Activated CD8-positive, alpha-beta memory T cell treated with anti-CD3 and anti-CD28 coated beads, Interleukin-2, amount 50 U/mL, for 4 hours (primary cell): ENCODE results near the gene DAAM2.

ENCODE experiments used
- DNase-seq: peaks from one replicate; pipeline ENCODE4 v3.0.0-alpha.2; 2020

DAAM2 gene

DNA sequence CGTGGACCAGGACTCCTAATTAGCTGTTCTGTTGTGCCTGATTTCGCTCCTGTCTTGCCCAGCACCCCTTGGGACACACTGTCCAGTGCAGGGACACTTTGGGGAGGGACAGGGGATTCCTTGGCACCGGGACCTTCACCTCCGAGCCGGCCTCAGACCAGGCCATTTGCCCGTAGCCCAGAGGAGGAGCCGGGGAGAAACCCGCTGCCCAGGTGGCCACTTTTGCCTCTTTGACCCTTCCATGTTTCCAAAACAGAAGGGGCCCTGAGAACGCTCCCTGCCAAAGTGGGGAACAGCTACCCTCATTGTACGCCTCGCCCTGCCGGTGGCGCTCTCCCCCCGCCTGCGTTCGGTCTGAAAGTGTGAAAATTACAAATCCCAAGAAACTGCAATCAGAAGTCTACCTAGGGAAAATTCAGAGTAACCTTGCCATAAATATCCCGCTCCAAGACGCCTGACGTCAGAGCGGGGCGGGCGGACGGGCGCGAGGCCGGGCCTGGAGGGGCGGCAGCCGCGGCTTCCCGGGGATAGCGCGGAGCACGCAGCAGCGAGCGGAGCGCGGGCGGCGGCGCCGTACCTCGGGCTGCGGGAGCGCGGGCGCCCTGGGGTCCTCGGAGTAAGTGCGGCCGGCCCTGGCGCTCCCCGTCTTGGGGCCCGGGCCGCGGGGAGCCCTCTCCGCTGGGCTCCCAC lies at the start of gene DAAM2:
TSS of gene DAAM2 (plus strand) at position 527 of the 690 bp plus-strand sequence. CDS start 63,927 bp downstream, outside the sequence.
- no peak for DNase-seq

DNA sequence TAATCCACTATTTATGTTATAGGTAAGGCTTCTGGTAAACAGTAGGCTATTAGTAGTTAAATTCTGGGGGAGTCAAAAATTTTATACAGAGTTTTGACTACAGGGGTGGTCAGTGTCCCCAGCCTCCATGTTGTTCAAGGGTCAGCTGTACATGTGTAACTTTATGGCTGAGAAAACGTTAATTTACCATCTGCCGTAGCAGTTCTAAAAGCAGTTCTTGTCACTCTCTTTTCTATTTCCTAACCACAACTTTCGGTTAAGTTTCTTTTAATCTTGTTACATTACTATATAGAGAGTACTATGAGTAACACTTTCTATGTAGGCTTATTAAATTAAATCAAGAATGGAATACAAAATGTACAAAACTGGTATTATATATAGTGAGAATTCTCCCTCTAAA lies 45.4 kb upstream of the DAAM2 start:
- no peak for DNase-seq

DNA sequence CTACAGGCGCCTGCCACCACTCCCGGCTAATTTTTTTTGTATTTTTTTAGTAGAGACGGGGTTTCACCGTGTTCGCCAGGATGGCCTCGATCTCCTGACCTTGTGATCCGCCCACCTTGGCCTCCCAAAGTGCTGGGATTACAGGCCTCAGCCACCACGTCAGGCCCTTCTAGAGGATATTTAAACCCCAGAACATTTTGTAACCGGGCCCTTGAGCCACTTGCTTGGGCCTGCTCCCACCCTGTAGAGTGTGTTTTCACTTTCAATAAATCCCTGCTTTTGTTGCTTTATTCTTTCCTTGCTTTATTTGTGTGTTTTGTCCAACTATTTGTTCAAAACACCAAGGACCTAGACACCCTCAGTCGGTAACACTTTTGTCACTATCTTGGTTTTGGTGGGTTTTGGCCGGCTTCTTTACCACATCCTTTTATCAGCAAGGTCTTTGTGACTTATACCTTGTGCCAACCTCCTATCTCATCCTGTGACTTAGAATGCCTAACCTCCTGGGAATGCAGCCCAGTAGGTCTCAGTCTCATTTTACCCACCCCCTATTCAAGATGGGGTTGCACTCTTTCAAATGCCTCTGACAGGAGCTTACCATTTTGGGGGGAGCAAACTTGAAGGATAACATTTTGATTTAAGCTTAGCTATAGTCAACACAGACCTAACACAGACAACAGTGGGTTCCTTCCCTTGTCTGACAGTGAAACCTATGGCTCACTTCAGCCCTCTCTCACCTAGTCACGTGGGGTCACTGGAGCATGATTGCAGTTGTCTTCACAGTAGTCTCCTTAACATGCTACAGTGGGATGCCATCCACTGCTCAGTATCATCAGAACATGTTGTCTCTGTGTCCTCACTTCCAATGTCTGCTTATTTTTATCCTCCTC lies 39.1 kb upstream of the DAAM2 start:
- no peak for DNase-seq

DNA sequence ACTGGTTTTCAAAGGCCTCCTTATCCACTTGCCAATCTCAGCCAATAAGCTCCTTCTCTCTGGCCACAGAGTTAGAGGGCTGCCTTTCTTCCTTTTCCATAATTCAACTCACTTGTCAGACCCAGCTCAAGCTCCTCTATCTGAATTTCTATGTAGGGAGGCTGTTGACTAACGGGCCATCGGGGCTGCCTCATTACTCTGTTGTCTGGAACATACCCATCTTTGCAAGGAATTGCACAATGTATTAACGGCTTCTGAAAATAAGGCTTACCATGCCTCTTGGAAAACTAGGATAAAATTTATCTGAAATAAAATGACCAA lies 38.5 kb upstream of the DAAM2 start:
- no peak for DNase-seq

DNA sequence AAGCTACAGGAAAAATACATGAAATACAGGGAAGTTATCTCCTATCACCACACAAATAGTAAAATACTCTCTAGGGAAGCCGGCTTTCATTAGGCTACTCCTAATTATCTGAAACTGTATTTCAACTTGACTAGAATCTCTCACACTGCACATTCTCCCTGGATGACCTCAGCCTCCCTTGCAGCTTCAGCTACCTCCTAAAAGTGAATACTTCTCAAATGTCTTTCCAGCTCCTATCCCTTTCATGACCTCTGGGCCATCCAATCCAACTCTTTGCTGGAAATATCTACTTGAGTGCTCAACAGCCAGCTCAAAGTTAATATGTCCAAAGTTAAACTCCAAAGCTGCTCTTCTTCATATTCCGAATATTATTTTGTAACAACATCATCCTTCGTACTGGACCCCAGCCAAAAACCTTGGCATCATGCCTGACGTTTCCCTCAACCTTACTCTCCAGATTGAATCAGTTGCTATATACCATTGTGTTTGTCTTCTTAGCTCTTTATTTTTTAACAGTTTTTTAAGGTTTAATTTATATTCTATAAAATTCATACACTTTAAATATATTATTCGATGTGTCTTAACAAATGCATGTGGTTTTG lies 37.6 kb upstream of the DAAM2 start:
- DNase-seq, result no peak

DNA sequence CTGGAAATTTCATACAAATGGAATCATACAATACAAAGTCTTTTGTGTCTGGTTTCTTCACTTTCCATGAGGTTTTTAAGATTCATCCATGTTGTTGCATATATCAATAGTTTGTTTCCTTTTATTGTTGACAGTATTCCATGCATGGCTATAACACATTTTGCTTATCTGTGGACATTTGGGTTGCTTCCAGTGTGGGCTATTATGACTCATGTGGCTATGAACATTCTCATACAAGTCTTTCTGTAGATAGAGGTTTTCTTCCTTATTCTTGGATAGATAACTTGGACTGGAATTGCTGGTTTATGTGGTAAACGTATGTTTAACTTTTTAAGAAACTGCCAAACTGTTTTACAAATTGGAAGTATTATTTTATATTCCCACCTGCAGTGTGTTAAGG lies 36.9 kb upstream of the DAAM2 start:
- DNase-seq, result no peak

DNA sequence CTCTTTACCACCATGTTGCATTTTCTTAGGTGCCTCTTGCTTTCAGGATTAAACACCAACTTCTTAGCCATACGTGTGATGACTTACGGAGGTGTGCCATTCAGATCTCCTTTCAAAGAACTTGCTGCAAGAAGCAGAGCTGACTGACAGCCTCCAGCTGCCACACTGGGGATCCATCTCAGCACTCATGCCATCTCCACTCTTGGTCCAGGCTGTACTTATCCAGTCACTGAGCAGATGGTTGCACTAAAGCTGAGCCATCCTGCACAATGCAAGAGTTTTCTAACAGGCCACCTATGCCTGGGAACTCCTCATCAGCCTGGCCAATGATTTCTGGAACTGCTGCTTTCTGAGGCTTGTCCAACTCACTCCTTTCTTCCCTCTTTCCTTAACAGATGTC lies 35.6 kb upstream of the DAAM2 start:
- DNase-seq, result no peak

DNA sequence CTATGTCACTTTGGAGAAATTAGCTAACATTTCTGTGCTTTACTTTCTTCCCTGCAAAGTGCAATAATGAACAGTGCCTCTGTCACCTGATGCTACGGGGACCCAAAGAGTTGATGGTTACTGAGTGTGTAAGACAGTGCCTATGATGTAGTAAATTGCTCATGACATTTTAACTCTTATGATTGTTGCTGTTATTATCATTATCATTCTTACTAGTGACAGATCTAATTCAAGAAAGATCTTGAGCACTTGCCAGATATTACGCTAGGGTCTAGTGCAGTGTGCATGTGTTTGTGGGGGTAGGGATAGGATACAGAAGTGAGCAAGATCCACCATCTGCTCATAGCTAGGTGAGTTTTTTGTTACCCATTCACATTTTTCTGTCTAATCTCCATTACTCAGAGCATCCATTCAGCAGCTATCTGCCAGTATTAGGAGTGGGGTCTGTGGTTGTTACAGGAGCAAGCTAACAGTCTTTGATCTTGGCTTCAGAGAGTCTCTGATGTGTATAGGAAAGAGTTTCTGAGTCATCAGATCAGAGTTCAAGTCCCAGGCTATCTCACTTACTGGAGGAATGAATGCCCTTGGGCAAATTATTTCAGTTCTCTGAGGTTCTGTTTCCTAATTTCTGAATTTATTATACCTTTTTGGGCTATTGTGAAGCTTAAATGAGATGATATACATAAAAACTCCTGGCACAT lies 33.1 kb upstream of the DAAM2 start:
- no peak for DNase-seq

DNA sequence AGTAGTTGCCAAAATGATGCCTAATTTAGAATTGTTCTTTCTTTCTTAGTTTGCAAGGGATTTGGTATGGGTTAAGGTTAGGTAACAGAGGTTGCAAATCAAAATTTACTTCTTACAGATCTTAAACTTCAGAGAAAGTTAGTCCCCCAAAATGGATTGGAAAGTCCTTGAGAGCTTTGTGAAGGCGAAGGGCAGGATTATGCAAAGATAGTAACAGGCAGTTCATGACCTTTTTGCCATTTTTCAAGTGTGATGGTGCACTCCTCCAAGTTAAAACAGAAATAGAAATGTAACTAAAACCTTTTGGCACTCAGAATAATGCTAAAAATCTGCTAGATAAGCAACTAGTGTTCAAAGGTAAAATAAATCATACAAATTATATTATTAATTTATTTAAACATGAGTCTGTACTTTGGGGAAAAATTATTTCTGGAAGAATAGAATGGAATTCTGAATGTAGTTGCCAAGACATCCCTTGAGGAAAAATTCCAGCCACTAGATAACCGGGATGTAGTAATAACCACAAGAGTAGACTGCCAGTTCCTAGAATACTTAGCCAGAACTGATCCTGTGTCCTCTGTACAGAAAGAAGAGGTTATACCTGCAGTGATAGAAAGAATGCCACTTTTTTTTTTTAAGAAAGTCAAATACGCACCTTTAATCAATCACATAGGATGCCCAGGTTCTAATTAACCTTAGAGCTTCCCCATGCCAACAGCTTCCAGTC lies 31.8 kb upstream of the DAAM2 start:
- no peak for DNase-seq

DNA sequence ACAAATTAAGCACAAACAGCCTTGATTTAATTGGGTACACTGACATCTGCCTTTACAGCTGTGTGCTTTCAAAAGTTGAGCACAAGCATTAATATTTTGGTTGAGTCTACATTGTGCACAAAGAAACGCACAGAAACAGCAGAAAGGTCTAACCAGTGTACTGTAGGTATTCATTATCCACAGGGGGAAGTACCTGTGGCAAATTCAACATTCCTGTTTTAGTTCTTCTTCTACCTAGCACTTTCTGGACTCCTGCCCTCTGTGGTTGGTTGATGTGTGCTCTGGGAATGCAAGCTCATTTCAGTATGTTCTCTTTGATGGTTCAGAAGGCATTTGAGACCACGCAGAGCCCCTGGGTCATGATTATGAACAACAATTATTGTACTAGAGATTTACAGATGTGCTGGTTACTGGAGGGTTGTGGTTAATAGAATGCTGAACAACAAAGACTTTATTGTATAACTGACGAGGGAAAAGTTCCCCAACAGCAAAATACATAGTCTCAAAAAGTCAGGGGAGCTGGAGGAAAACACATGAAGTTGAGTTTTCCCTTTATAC lies 26.6 kb upstream of the DAAM2 start:
- DNase-seq, result no peak

DNA sequence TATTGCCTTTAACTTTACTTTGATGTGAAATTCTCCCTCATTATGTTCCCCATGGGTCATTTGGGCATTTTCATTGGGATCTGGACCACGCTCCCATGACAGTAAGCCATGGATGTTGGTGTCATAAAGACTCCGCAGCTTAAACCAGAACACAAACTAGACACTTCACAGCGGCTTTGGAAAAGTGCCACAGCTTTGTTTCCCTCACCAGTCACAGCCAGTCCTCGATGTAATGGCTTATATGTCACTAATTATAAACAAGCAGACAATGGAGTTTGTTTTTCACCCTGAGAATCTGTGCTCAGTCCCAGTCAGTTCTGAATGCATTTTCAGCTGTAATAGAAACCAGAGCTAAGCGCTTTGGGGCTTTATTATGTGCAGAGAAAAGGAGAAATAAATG lies 23.2 kb upstream of the DAAM2 start:
- no peak for DNase-seq

DNA sequence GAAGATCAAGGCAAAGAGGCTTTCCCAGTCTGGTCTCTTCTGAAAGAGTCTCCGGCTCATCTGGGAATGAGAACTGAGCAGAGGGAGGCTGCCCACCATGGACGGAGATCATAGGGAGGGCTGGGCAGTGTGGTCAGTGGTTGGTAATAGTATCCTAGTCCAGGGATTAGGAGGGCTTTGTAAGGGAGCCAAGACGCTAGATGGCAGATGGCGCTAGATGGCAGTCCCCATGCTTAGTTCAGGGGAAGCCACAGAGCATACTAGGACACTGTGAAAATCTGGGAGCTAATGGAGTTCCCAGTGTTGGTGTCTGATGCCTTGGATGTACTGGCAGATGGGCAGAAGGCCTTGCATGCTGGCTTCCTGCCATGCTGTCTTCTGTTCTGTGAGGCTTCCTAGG lies 21.7 kb upstream of the DAAM2 start:
- no peak for DNase-seq

DNA sequence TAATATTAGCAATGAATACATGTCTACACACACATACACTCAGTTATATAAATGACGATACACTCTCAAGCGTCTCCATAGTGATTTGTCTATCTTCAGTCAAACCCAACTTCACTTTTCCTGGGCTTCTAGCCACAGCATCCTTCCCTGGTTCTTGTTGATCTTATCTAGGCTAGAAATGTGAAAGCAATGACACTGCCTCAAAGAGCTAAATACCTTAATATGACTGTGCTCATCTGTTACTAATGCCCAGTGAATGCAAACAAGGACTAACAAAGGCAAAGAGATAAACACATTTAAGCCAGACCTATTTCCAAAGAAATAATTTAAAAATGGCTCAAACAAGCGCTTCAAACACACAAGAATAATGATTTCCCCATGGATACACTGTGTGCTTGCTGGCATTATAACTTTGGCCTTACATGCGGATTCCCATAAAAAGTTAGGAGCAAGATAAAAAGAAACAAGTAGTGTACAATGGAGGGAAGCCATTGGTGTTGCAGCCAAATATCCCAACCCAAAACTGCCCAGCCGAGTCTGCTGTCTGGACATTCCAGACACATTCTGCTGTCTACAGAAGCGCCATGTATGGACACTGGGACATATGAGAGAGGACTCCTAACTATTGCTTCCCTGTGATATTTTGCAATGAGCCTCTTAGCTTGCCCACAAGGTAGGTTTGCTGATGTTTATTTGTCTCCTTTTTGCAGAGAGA lies 19.5 kb upstream of the DAAM2 start:
- no peak for DNase-seq

DNA sequence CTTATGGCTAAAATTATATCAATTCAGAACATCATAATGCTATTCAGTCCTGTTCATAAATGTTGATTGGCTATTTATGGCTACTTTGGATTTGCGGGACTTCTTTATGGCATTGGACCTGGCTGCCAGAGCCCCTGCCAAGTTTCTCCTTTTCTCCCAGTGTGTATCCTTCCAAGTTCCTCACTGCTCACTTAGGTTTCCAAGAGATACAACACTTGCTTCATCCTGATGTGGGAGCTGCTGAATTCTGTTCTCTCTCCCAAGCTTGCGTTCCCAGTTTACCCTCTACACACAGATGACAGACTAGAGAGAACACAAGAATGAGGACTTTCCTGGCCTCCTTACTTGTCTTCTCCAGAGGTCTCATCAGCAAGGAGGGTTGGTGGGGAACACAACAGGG lies 18.4 kb upstream of the DAAM2 start:
- DNase-seq, result no peak

DNA sequence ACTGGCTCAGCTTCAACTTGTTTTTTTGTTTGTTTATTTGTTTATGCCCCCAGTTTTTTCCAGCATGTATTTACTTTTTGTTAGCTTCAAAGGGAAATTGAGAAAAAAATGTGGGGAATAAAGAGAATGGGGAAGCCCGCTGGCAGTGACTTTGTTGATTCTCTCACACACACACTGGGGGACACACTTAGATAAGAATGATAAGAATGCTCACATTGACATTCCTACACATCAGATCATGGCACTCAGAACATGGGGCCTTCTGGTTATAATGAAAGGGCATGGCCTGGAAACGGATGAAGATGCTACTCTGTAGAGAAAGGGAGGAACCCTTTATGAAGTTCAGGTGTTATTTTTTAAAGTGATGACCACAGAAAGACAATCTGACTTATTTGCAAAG lies 15.6 kb upstream of the DAAM2 start:
- DNase-seq, result no peak

DNA sequence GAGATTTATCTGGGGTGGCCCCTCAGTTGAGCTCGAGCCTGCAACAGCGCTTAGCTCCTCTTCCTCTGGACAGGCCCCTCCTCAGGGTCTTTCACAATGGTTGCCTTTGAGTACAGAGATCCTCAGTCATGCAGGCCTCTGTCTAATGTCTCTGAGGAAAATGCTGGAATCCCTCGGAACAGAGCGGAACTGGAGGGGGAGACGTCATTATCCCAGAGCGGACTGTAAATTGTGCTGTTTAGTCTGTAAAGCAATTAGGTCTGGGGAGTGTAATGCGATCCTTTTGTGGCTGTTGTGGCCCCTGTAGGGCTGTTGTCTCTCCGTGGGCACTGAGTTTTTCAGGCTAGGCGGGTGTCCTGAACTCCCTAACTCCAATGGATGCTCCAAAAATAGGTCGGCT lies 15.0 kb upstream of the DAAM2 start:
- DNase-seq, result no peak

DNA sequence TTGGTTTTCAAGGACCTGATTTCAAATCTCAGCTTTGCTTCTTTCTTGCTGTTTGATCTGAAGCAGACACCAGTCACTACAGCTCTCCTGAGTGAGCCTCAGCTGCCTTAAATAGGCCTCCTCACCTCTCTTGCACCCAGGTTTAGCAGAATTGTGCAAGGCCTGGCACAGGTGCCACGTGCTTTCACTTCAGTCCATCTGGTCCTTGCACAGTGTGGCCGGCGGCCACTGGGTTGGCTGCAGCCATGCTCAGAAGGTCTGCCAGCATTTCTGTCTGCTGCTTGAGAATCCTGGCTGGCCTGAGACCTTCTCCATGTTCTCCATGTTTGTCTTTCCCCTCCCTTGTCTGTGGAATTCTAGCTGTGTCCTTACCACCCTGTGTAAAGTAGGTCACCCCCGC lies 14.5 kb upstream of the DAAM2 start:
- no peak for DNase-seq

DNA sequence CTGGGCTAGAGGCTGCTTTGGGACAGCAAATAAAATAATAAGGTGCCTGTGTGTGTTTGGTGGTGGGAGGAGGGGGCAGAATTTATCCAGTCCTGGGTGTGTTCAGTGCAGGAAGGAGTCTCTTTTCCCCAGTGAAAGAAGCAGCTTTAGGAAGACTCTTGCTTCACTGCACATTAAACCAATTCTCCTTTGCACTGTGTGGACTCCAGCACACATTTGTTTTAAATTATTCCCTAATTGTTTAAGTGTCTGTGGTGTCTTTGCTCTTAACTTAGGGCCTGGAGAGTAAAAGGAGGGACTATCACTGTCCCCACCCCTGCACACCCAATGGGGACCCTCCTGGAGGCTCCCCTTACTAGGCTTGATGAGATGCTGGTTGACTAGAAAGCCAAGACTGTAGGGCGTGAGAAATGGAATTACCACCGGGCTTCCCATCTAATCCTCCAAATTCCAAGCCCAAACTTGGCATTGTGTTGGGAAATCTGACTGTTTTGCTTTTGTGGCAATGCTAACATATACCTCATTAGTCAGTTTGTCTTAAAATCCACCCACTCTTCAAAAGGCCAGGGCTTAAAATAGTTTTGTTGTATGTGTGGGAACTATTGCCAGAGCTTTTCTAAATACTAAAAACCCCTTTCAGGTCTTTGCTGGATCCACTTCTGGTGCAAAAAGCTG lies 13.5 kb upstream of the DAAM2 start:
- no peak for DNase-seq

DNA sequence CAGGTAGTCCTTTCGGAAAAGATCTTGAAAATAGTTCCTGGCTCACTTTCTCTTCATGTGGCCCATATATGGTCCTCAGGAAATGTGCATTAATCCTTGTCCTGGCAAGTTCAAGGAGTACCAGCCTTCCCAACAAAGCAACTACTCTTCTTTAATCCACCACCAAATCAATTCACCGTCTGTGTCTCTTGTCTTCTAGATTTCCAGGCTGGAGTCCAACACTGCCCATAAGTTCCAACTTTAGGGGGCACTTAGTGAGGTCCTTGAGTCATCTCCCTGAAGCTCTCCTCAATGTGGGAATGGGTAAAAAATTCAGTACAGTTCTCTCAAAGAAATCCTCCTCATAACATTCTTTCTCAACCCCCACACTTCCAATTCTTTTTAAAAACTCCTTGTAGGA lies 6.9 kb upstream of the DAAM2 start:
- no peak for DNase-seq

DNA sequence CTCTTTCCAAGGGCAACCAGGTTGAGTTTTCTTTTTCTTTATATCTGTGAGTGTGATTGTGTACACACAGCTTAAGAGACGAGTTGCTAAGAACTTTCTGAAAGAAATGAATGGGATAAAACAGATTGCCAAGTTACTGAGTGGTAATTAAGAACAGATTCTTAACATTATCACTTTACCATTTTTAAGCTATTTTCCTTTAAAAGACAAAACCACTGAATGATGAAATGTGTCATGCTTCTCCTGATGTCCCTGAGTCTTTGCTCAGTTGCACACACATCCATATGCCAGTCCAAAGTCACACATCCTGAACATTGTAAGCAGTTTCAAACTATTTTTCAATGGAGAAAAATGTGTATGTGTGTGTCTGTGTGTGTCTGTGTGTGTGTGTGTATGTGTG lies 5.5 kb upstream of the DAAM2 start:
- no peak for DNase-seq

DNA sequence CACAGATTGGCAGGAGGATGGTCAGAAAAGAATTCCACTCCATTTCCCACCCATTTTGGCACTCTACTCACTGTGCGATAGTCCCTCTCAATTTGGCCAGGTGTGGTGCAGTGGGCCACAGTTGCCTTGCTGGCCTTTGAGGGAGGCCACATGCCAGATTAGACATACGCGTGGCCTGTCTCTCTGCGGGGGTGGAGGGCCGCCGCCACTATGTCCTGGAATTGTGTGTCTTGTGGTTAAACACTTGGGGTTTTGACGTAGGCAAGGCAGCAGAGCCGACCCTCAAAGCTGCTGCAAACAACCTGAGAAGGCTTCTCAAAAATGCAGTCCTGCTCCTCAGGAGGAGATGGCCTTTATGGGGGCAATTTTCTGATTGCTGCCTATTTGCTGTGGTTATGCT lies 4.9 kb upstream of the DAAM2 start:
- DNase-seq, result no peak
